ENCODE measurements around the gene HABP2.

Gene HABP2

GRCh38 chr10:113527211-113527906 is 25.5 kb upstream of the HABP2 start:
- DNase-seq: peak; percentile 50

DNA sequence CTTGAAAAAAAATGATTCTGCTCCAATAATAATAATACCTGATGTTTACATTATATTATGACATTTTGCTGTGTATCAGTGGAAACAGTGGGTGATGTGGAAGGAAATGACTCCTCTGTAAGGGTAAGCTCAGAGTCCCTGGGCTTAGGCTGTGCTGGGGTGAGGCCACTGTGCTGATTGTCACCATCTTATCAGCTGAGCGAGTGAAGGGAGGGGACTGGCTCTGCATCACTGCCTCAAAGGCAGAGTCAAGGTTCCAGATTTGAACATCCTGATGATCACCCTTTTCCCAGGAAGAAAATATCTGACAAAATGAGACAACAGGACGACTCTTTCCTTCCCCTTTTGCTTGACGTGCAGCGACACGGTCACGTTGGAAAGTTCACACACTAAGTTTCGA is 24.0 kb upstream of the HABP2 start:
- peak; percentile 15 for DNase-seq

GRCh38 chr10:113529575-113529974 is 23.3 kb upstream of the HABP2 start:
- DNase-seq: peak; percentile 35

DNA sequence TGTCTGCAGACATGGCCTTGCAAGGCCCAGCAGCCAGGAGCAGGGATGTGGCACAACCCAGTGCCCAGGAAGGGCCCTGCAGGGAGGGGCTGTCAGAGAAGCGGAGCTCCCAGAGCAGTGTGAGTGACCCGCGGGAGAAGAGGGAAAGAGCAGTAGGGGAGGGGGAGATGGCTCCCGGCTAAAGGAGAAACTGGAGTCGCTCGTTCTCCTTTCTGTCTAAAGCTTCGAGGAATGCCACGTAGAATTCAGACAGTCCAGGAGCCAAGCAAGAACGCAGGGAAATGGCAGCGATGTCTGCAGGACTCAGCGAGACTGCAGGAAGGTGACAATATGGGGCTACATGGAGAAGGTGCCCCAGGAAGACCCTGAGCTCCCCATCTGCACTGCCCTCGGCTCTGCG is 22.4 kb upstream of the HABP2 start:
- DNase-seq: no peak

GRCh38 chr10:113532724-113533123 is 20.1 kb upstream of the HABP2 start:
- DNase-seq: no peak

- no peak for DNase-seq
Measured at GRCh38 chr10:113533801-113534200, 19.1 kb upstream of the HABP2 start.

GRCh38 chr10:113534423-113534822 is 18.4 kb upstream of the HABP2 start:
- DNase-seq: no peak

GRCh38 chr10:113537672-113538071 is 15.2 kb upstream of the HABP2 start:
- DNase-seq: no peak

DNA sequence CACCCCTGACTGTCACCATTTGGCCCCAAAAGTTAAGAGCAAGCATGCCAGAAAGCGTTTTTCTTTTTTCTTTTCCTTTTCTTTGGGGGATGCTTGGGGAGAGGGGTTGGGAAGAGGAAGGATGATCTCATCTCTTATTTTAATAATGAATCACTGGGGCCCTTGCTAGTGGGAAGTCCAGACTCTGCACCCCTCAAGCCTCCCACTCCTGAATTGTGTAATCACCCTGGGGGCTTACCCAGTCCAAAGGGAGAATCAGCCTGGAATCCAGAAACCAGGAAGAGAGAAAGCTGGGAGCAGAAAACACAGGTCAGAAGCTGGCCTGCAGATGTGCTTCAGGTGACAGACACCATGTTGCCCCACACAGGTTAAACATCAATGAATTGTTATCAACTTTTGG is 14.7 kb upstream of the HABP2 start:
- no peak for DNase-seq

DNA sequence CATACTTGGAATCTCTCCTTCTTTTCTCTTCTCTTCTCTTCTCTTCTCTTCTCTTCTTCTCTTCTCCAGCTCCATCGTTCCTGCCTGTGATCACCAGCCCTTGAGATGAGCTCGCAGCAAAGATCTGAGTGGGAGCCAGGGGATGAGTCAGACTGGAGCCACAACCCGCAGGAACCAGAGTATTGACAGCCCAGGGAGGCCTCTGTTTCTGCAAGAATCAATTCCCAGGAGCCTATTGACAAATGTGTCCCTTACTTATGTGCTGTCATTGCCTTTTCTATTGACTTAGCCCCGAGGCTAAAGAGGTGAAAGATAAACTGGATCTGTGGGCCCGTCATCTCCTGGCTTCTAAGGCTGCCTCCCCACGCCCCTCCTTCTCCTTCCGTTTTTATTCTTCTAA is 13.1 kb upstream of the HABP2 start:
- peak; percentile 71 for DNase-seq

DNA sequence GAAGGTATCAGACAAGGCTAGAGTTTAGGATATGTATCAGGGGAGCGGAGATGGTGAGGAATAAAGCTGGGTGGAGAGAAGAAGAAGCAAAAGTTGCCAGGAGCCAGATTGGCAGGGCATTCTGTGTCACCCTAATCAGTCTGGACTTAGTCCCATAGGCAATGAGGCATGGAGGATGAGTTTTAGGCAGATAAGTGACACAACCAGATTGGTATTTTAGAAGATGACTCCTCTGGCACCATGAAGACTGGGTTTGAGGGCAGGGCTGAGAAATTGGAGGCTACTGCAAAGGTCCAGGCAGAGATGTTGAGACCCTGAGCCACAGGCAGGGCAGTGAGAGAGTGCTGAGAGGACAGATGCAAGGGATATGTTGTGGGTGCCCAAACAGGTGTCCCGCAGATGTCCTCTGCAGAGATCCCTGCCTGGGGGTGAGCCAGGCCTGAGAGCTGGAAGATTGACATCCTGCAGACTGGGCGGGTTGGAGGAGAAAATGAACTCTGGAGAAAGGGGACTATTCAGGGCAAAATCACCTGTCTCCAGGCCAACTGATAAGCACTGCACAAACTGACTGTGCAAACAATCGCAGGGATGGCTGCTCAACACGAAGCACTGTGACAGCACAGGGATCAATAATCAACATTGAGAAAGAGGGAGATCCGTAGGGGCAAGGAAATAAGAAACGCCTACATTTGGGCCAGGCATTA is 11.9 kb upstream of the HABP2 start:
- DNase-seq: no peak

GRCh38 chr10:113541549-113541927 is 11.3 kb upstream of the HABP2 start:
- no peak for DNase-seq

DNA sequence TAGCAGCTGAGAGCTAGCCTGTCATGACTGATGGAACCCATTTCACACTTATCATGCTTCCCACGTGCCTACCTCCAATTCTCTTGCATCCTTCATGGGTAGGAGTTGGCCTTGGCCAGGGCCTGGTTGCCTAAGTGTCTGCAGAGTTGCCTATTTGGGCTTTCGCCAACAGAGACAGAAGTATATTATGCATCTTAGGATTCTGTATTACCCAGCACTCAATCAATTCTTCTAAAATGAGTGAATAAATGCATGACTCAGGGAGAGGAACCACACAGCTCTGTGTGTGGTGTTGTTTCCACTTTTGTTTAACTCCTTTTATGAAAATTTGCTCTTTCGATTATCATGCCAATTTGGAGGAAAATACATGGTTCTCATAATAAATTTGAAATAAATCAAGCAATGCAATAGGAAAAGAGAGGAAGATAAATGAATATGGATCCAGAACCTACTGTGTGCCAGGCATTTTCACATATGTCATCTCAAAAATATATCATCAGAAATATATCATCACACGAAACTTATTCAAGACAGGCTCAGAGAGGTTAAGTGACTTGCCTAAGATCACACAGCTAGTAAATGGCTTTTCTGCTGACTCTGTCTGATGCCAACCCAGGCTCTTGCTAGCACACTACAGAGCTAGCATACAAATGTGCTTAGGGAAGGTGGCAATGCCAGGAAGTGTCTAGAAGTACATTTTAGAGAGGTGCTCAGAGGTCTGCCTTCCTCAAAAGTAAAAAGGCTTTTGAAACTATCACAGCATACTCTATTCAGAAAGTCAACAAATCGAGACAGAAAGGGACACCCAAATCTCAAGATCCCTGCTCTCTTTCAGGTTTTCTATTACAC is 9.5 kb upstream of the HABP2 start:
- no peak for DNase-seq

- DNase-seq: no peak
Measured at GRCh38 chr10:113544392-113544791, 8.5 kb upstream of the HABP2 start.

DNA sequence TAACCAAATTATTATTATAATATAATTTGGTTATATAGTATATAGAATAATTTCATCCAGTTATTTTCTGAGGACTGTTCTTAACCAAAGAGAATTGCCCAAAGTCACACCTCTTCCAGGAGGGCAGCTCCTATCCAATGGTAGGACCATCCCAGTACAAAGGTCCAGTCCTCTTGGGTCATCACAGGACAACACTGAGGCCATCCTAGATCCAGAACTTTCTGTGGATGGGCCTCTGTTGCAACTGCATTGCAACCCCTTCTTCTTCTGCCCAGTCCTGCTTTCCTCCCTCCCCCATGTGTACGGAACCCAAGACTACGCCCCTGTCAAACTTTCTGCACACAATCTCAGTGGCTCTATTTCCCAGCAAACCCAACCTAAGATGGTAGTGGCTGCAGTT is 5.4 kb upstream of the HABP2 start:
- DNase-seq: no peak

DNA sequence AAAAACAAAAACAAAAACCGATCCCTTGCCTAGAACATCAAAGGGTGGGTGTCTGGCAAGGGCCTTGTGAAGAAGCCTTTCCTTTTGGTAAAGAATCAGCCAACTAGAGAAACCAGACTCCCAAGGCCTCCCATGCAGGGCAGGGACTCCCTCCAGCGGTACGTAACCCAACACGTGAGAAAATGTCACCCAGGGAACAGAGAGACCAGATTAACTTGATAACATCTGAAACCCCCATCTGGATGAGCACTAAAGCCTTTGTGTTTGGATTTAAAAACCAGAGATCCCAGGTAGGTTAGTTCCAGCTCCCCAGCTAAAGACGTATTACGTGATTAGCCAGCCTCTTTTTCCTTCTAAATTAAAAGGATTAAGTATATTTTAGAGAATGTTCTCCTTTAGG is 3.0 kb upstream of the HABP2 start:
- DNase-seq: no peak

GRCh38 chr10:113550365-113550764 is 2.5 kb upstream of the HABP2 start:
- DNase-seq: no peak

DNA sequence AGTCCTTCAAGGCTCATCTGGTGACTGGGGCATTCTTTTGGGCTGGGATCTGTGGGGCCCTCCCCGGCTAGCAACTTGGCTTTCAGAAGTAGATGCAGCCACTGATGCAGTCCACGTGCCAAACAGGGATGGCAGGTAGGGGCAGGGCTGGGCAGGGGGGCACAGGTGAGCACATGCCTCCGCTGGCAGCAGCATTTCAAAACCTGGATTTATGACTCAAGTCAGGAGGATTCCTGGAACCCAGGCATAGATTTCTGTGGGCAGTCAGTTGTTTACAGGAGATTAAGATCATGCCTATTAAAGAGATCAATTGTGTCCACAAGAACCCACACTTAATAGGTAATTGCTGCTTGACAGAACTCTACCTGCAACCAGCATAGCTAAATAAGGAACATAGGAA is 839 bp upstream of the HABP2 start:
- DNase-seq: no peak

- no peak for DNase-seq
Measured at GRCh38 chr10:113553149-113553548, 296 bp downstream of the HABP2 start.

GRCh38 chr10:113554214-113554613 is 1.4 kb downstream of the HABP2 start:
- DNase-seq: no peak

- DNase-seq: no peak
Measured at GRCh38 chr10:113555245-113555644, 2.4 kb downstream of the HABP2 start.

DNA sequence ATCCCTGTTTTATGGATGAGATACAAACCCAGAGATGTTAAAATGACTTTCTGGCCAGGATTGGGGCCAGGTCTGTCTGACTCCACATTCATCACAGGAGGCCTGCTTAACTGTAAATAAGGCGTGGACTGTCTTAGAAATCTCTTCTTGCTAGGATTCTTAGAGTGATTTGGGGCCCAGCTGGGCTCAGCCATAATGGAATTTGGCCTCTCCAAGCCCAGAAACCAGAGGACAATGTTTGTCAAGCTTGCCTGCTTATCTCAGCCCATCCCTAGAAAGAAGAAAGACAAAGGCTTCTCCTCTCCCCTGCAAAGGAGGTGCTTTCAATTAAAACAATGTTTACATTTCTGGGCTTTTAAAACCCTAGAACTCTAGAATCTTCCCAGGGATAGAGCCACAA is 2.9 kb downstream of the HABP2 start:
- DNase-seq: no peak

- no peak for DNase-seq
Measured at GRCh38 chr10:113557424-113557862, 4.6 kb downstream of the HABP2 start.

DNA sequence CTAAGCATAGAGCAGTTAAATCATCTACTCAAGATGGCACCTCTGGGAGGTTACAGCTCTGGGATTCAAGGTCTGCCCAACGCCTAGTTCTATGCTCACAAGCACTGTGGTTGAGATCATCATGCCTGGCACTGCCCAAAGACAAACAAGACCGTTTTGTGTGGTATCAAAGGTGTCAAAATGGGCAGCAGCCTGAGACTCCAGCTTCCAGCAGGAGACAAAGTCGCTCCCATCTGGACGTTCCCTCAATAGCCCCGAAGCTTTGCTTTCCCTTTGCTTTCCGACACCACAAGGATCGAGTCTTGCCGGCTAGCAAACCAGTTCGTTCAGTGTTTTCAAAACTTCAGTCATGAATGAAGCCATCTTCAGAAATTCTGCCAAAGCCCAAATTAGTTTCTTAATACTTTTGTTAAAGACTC is 5.1 kb downstream of the HABP2 start:
- DNase-seq: no peak

Measured in islet precursor cell (in vitro differentiated cells).